GM21737 (cell line): Measurements from ENCODE around the gene TNFRSF18.
"Not testable (repeated sequence)": the region's sequence is repeated elsewhere in the genome, so short reads cannot be mapped to it uniquely, and the experiment has no call there.

Source experiments
- ATAC-seq: cut with Tn5 transposase; IDR thresholded peaks from one replicate; pipeline ENCODE4 v1.9.1; 2021; ENCODE audit warnings: mild to moderate bottlenecking, moderate library complexity; ENCODE audit not compliant: unreplicated experiment

Gene TNFRSF18

GRCh38 chr1:1179983-1180861 is 26.2 kb downstream of the TNFRSF18 start:
- no peak for ATAC-seq

- no peak for ATAC-seq
These were observed 26.9 kb downstream of the TNFRSF18 start for GRCh38 chr1:1179346-1179982.

- ATAC-seq: no peak
These were observed 27.5 kb downstream of the TNFRSF18 start for GRCh38 chr1:1178794-1179331.

GRCh38 chr1:1177452-1178206 is 28.8 kb downstream of the TNFRSF18 start:
- no peak for ATAC-seq

- no peak for ATAC-seq
These were observed 29.5 kb downstream of the TNFRSF18 start for GRCh38 chr1:1176931-1177330.

GRCh38 chr1:1176063-1176761 is 30.2 kb downstream of the TNFRSF18 start:
- not testable (repeated sequence) for ATAC-seq

GRCh38 chr1:1175221-1176062 is 30.9 kb downstream of the TNFRSF18 start:
- ATAC-seq: no peak

GRCh38 chr1:1173793-1174415 is 32.5 kb downstream of the TNFRSF18 start, which contains the start of gene TTLL10:
Gene TTLL10, plus strand, starts transcription at chr1:1173880. Its CDS starts 5,336 bp downstream, at chr1:1179216.
- no peak for ATAC-seq

- no peak for ATAC-seq
These were observed 33.2 kb downstream of the TNFRSF18 start for GRCh38 chr1:1173061-1173792.

GRCh38 chr1:1171546-1172340 is 34.6 kb downstream of the TNFRSF18 start:
- ATAC-seq: no peak

GRCh38 chr1:1171161-1171545 is 35.2 kb downstream of the TNFRSF18 start:
- ATAC-seq: no peak

GRCh38 chr1:1170215-1171091 is 35.9 kb downstream of the TNFRSF18 start:
- ATAC-seq: no peak

GRCh38 chr1:1169429-1170214 is 36.8 kb downstream of the TNFRSF18 start:
- ATAC-seq: no peak

- no peak for ATAC-seq
These were observed 37.7 kb downstream of the TNFRSF18 start for GRCh38 chr1:1168451-1169411.
